GM21576 (cell line): ENCODE results near the gene DENND2A.
"Not testable (repeated sequence)": the region's sequence is repeated elsewhere in the genome, so short reads cannot be mapped to it uniquely, and the experiment has no call there.

ENCODE experiments used
- ATAC-seq: cut with Tn5 transposase; IDR thresholded peaks from one replicate; pipeline ENCODE4 v1.9.1; 2021; ENCODE audit warnings: mild to moderate bottlenecking, moderate library complexity; ENCODE audit not compliant: unreplicated experiment

The DENND2A gene, protein sequence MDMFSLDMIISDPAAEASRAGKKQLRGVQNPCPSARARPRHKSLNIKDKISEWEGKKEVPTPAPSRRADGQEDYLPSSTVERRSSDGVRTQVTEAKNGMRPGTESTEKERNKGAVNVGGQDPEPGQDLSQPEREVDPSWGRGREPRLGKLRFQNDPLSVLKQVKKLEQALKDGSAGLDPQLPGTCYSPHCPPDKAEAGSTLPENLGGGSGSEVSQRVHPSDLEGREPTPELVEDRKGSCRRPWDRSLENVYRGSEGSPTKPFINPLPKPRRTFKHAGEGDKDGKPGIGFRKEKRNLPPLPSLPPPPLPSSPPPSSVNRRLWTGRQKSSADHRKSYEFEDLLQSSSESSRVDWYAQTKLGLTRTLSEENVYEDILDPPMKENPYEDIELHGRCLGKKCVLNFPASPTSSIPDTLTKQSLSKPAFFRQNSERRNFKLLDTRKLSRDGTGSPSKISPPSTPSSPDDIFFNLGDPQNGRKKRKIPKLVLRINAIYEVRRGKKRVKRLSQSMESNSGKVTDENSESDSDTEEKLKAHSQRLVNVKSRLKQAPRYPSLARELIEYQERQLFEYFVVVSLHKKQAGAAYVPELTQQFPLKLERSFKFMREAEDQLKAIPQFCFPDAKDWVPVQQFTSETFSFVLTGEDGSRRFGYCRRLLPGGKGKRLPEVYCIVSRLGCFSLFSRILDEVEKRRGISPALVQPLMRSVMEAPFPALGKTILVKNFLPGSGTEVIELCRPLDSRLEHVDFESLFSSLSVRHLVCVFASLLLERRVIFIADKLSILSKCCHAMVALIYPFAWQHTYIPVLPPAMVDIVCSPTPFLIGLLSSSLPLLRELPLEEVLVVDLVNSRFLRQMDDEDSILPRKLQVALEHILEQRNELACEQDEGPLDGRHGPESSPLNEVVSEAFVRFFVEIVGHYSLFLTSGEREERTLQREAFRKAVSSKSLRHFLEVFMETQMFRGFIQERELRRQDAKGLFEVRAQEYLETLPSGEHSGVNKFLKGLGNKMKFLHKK

DNA sequence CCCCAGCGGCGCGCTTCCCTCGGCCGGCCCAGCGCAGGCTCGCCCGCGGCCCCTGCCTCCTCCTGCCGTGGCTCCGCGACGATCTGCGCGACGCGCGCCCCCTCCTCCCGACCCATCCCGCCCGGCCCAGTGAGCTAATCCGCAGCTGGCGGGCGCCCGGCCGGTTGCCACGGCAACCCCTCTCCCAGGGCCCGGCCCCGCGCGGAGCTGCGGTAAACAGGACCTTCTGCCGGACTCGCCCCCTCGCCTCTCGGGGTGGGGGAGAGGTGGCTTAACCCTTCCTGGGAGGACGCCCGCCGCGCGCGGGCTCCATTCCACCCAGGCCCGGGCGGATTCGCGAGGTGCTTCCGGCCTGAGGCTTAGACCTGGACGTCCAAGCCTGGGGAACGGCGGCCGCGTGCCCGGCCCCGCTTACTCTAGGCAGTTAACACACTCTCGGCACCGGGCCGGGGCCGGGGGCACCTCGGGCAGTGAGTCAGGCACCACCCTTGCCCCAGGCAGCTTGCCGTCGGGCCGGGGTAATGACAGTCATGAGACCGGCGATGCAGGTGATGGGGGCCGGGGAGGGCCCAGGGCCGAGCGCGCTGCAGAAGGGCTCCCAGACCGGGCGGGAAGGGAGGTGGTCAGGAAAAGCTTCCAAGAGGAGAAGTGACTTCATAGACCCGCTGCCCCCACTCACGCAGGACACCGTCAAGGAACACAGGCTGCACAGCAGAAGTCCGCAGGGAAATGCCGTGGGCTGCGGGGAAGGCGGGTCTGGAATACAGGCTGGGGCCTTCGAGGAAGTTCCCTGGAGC lies at the start of gene DENND2A:
TSS of gene DENND2A (minus strand) at position 87 of the 797 bp plus-strand sequence. CDS start 38,416 bp downstream, outside the sequence.
- ATAC-seq: no peak

DNA sequence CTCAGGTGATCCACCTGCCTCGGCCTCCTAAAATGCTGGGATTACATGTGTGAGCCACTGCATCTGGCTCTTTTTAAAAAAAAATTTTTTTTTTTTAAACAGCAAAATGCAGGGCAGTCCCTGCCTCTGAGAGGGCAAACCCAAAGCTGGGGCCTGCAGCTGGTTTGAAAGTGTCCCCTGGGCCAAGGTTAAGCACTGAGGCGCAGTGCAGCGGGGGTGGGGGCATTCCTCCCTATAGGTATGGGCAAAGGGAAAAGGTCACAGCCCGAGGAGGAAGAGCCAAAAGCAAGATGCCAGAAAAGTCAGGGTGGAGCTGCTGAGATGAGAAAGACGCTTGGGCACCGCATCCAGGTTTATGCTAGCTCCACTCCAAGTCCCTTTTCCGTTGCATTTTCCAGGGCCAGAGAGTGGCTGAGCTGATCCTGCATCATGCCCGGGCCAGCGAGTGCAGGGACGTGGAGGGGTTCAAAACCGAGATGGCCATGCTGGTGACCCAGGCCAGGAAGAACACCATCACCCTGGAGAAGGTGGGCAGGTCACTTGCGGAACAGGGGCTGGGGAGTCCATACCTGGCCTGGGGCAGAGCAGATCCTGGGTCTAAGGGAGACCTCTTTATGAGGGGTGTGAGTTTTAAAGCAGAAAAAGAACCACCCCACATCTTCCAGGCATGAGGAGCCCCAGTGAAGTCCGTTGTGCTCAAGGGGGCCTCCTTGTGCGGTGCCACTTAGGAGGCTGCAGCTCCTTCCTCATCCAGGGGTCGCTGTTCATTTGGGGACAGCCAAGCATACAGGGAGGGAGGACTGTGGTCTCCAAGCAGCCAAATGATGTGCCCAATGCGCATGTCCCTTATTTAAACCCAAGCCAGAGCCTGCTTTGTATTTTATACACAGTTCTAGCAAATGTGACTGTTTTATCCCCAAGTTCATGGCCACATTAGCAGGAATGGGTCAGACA lies 48.9 kb upstream of the DENND2A start:
- no peak for ATAC-seq

DNA sequence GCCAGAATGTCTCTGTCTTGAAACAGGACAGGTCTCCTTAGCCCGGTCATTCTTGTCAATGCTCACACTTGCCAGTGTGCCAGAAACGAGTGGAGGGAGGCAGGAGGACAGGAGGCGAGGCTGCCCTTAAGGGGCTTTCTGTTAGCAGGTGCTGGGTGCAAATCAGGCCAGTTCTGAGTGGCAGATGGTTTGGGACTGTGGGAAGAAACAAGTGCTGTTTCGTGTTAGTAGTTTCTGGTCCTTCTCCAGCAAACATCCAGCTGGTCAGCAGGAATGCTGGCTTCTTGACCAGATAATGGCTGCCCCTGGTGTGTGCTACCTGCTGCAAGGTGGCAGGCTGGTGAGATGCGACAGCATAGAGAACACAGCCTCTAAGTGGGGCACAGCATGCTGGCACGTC lies 47.7 kb upstream of the DENND2A start:
- no peak for ATAC-seq

DNA sequence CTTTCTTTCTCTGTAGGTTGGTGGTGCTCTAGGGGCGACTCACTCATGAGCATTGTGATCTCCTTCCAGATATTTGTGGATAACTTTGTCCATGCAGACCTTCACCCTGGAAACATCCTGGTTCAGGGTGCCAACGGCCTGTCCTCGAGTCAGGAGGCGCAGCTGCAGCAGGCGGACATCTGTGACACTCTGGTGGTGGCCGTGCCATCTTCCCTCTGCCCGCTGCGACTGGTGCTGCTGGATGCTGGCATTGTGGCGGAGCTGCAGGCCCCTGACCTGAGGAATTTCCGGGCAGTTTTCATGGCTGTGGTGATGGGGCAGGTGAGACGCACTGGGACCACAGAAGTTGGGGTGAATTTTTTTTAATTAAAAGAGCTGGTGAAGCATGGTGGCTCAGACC lies 46.3 kb upstream of the DENND2A start:
- ATAC-seq: no peak

DNA sequence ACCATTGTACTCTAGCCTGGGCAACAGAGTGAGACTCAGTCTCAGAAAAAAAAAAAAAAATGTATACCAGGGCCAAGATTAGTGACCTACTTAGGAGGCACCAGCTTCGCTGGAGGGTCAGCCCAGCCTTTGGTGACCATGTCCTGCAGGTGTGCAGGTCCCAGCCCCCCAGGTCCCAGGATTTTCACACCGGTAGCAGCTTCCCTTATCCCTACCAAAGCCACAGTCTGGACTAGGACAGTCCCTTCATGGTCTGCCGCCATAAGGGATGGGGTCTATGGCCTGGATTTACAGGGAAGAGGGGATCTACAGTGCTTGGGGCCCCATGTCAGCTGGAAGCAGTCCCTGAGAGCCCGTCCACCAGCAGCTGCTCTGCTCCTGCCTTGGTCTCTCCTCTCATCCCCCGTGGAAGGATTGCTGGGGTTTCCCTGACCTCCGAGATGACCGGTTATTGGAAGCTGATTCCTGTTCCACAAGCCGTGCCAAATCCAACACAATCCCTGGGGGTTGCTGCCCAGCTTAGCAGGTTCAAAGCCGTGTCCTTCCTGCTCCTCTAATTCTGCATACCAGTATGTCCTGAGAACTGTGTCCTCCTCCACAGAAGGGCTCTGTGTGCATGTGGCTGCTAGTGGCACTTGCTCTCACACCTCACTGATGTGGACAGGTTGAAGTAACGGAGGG lies 44.9 kb upstream of the DENND2A start:
- no peak for ATAC-seq

DNA sequence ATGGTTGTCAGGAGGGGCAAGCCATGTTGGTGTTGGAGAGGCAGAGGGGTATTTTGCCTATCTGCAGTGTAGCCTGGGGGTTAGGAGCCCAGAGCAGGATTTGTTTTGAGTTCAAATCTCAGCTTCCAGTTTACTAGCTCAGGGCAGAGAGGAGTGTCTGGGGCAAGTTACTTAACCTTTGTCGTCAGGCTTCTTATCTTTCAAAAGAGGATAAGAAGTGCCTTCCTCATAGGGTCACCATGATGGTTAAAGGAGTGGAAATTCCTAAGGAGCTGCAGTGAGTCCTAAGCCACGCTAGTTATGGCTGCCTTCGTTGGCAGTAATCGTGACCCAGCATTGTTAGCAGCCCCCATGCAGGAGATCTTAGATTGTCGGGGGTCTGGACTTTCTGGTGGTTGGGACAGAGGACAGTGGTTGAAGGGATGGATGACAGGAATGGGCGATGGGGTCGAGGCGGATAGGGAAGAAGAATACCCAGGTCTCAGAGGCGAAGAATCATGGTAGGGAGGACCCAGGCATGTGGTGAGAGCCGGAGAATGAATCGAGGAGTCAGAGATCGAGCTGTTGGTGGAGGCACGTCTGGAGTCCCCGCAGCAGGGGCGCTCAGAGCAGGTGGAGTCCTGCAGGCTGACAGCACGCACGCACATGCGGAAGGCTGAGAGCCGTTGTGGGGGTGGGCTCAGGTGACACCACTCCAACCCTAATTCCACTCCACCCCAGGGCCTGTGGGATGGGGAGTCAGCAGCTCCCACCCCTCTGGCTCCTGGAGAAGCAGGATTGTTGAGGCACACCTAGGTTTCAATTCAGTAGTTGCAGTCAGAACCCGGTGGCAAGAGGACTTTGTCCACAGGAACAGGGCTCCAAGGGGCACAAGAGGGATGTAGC lies 43.7 kb upstream of the DENND2A start:
- no peak for ATAC-seq

DNA sequence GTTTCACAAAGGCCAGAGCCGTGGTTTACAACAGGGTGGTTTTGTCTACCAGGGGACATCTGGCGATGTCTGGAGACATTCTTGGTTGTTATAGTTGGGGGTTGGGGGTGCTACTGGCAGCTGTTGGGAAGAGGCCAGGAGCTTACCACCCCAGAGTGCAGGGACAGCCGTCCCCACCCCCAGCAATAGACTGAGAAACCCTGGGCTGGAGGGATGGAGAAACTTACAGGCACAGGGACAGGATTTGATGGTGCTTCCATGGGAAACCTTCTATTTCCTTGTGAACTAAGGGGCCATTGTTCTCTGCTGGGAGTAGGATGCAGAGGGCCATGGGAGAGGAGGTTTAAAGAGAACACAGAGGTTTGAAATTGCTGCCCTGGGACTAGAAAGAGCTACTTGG lies 43.0 kb upstream of the DENND2A start:
- no peak for ATAC-seq

DNA sequence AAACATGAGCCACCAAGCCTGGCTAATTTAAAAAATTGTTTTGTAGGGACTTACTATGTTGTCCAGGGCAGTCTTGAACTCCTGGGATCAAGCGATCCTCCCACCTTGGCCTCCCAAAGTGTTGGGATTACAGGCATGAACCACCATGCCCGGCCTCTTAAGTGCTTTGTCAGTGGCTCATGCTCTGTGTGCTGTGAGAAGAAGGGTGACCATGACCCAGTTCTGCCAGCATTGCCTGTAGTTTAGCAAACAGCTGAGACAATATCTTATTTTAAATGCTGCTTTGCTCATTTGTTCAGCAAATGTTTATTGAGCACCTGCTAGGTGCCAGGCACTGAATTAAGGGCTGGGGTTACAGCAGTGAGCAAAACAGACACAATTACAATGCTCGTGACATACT lies 41.2 kb upstream of the DENND2A start:
- ATAC-seq: no peak

DNA sequence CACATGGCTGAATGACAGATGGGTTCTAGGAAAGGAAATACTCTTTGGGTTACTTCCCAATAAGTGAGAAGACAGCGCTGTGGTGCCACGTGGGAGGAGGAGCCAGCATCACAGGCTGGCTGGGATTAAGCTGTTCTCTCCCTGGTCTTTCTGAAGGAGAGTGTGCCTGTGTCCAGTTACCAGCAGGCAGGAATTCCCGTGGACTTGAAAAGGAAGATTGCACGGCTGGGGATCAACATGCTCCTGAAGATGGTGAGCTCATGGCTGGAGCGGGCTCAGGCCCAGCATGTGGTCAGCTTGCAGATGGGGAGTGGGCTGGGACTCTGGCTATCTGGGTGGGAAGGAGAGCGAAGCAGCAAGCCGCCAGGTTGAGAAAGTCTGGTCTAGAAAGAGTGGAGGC lies 40.3 kb upstream of the DENND2A start:
- ATAC-seq: no peak

DNA sequence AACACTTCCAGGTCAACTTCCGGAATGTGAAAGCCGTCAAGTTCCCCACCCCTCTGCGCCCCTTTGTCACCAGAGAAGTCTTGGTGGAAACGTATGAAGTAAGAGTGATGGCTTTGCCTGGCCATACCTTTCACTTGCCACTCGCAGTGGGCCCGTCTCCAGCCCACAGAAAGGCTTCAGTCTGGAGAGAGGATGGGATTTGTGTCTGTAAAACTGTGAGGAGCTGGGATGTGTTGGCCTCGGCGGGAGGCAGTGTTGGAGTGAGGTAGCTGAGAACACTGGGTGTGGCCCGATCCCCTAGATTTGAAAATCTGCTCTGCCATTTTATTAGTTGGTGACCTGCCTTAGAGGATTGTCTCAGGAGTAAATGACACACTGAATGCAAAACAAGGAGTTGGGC lies 38.6 kb upstream of the DENND2A start:
- no peak for ATAC-seq

DNA sequence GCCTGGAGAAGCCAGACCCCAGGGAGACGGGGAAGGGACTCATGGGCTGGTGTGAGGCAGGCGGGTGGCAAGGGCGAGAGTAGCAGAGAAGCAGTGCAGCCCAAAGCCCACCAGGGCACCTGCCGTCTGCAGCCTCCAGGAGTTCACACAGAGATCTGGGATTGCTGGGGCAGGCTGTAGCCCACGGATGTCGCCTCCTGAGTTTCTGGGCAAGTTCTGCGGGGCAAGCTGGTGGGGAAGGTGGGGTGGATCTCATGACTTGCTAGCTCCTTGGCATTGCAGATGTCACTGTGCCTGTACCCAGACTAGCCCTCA lies 38.2 kb upstream of the DENND2A start:
- no peak for ATAC-seq

DNA sequence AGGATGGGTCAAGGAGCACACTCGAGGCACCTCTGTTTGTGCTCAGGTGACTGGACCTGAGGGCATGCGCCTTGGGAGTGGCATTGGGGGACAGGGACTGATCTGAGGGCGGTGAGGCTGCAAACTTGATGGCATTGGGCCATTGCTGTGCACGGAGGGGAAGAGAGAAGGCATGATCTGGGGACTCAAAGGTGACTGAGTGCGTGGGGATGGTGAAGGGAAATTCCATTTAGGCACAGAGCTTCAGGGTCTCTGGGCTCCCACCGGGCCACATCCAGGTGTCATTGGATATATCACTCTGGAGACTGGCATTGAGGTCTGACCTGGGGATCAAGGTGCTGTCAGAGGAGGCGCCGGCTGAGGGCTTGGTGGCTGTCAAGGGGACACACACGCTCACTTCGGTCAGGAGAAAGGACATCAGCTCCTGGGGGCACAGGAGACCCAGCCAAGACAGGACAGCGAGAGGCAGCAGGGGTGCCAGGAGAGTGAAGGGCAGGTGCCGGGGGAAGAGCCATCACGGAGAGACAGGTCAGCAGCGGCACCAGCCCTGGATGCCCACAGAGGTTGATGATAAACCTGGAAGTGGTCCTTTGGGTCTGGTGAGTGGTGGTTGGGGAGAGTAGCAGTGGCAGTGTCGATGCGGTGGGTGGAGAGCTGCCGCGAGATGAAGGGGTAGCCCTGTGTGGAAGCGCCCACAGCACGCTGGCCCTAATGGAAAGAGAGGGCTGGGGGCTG lies 37.6 kb upstream of the DENND2A start:
- ATAC-seq: no peak

DNA sequence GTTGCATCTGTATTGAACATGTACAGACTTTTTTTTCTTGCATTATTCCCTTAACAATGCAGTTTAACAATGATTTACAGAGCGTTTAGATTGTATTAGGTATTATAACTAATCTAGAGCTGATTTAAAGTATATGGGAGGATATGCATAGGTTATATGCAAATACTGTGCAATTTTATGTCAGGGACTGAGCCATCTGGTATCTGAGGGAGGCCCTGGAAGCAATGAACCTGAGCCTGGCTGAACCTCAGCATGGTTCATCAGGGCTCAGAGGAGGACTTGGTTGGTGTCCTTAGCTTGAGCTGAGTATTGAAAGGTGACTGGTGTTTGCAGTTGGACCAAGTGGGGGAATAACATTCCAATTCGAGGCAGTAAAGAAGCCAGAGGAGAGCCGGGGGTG lies 36.9 kb upstream of the DENND2A start:
- no peak for ATAC-seq

DNA sequence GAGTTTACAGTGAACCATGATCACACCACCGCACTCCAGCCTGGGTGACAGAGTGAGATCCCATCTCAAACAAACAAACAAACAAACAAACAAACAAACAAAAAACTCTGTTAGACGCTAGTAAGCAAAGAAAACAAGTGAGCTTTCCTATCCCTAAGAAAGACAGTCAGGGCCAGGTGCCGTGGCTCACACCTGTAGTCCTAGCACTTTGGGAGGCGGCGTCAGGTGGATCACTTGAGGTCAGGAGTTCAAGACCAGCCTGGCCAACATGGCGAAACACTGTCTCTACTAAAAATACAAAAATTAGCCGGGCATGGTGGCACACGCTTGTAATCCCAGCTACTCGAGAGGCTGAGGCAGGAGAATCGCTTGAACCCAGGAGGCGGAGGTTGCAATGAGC lies 36.3 kb upstream of the DENND2A start:
- ATAC-seq: not testable (repeated sequence)

DNA sequence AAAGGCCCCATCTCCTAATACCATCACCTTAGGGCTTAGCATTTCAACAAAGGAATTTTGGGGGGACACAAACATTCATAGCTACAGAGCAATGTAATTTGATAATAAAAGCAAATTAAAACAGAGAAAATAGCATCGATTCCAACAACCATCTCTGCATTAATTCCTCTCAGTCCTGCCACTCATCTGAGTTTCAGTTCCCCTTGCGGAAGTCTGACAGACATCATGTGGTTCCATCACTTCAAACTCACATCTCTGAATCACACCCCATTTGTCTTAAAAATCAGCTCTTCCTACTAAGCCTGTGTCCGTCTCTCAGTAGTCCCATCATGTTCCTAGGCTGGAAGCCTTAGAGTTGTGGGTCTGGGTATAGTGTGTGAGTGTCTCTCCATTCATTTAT lies 35.7 kb upstream of the DENND2A start:
- ATAC-seq: peak; percentile 49

DNA sequence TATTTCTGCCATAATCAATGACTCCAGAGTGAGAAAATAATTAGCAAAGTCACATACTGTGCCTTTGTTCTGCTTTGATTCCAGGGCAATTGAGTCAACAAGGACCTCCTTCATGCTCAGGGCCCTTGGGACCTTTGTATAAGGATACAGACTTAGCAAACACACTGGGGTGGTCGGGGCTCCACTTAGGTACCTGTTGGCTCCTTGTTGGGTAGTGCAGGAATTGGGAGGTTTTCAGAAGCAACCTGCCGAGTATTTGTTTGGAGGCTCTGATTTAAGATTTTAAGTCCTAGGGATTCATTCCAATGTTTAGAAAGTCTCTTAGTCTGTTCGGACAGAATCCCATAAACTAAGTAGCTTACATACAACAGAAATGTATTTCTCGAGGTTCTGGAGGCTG lies 35.1 kb upstream of the DENND2A start:
- no peak for ATAC-seq

DNA sequence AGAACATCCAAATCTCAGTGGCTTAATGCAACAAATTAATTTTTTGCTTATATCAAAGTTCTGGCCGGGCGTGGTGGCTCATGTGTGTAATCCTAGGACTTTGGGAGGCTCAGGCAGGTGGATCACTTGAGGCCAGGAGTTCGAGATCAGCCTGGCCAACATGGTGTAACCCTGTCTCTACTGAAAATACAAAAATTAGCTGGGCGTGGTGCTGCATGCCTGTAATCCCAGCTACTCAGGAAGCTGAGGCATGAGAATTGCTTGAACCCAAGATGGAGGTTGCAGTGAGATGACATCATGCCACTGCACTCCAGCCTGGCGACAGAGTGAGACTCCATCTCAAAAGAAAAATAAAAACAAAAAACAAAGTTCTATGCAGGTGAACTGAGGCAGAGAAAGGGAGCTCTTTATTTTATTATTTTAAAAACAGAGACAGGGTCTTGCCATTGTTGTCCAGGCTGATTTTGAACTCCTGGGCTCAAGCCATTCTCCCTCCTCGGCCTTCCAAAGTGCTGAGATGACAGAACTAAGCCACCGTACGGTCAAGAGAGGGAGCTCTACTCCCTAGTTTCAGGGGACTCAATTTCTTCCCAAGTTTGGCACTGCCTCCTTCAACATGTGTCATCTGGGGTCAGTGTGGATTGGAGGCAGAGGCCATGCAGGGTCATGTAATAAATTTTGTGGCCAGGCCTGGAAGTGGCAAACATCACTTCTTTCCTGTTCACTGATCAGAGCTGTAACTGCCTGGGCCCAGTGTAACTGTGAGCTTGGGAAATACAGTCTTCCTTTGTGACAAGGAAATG lies 34.5 kb upstream of the DENND2A start:
- ATAC-seq: no peak
